Transverse colon (tissue), 4 donors: ENCODE results near the gene UAP1L1.

ENCODE experiments used
- CTCF ChIP-seq, 5 experiments: fragments of 200-600 bp in 3 of 5; fragments of 450-650 bp in 2 of 5; sonication (generic) in 3 of 5; IDR thresholded peaks; 1 replicate in 2 of 5; 2 replicates in 3 of 5; pipeline ENCODE4 v1.5.1; 2016 to 2017; ENCODE audit warnings: antibody characterized with exemption in 5 of 5, inconsistent platforms in 3 of 5, mild to moderate bottlenecking in 2 of 5, moderate library complexity in 1 of 5
- EP300 ChIP-seq: sonication (generic); formaldehyde crosslinking; IDR thresholded peaks from one replicate; pipeline ENCODE4 v1.6.1; 2017; ENCODE audit warnings: antibody characterized with exemption, low read depth
- POLR2A ChIP-seq: fragments of 450-650 bp; IDR thresholded peaks from one replicate; pipeline ENCODE4 v1.6.1; 2016; ENCODE audit warnings: antibody characterized with exemption, mild to moderate bottlenecking, moderate library complexity
- POLR2AphosphoS5 ChIP-seq, 3 donors: sonication (generic); formaldehyde crosslinking; IDR thresholded peaks; one replicate each; pipeline ENCODE4 v1.6.1; 2016; ENCODE audit warnings: antibody characterized with exemption in 3 of 3

GRCh38 chr9:137030006-137030405 lies 47.3 kb upstream of the UAP1L1 start:
- TF ChIP-seq CTCF (IDR thresholded peaks at IDR 0.05), result no peak
- no peak for TF ChIP-seq POLR2AphosphoS5 (IDR thresholded peaks at IDR 0.05)
- no peak for TF ChIP-seq EP300
- no peak for TF ChIP-seq POLR2A
